GM21786 (cell line): ENCODE results near the gene POLR1C.
A peak's percentile ranks its signal among the peaks of the same experiment; 100 is the strongest.
"Not testable (repeated sequence)": the region's sequence is repeated elsewhere in the genome, so short reads cannot be mapped to it uniquely, and the experiment has no call there.

Source experiments
- ATAC-seq: cut with Tn5 transposase; IDR thresholded peaks from one replicate; pipeline ENCODE4 v1.9.1; 2021; ENCODE audit not compliant: unreplicated experiment

Gene POLR1C

DNA sequence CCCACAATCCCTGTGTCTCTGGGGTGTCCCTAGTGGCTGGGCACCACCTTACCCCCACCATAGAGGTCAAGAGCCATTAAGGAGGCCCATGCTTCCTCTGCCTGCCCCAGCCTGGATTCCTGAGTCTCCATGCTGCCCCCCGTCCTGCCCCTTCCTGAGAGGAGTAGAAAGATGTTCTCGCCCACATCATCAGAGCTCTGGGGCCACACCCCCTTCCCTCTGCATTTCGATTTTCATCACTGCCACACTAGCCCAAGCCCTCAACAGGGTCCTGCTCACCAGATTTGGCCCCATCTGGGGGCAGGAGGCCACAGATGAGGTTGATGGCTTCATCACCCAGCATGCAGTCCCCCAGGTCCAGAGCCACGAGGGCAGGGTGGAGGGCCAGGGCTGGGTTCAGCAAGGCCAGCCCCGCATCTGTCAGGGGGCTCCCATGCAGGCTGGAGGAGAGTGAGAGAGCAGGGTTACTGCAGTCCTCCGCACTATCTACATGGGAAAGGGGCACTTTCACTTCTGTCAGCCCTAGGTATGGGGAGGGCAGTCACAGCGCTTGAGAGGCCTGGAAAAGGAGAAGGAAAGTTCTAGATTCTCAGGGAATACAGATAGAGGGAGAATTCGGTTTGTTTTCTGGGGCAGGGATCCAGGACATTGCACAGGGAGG is 8.3 kb upstream of the POLR1C start:
- ATAC-seq = no peak

- ATAC-seq = no peak
Observed at GRCh38 chr6:43509142-43509983, 7.5 kb upstream of the POLR1C start.

- ATAC-seq = peak; percentile 51
Observed at GRCh38 chr6:43509984-43510826, 6.7 kb upstream of the POLR1C start, which contains the start of gene LRRC73. LRRC73 (minus strand) TSS chr6:43510346; CDS start chr6:43509785, 561 bp downstream.

- no peak for ATAC-seq
Observed at GRCh38 chr6:43510827-43511163, 6.1 kb upstream of the POLR1C start.

GRCh38 chr6:43511824-43512415 is 5.0 kb upstream of the POLR1C start:
- ATAC-seq = no peak

GRCh38 chr6:43515808-43516207 is 1.1 kb upstream of the POLR1C start:
- ATAC-seq = no peak

GRCh38 chr6:43516367-43516696 is 557 bp upstream of the POLR1C start:
- no peak for ATAC-seq

GRCh38 chr6:43517505-43518357 is 842 bp downstream of the POLR1C start:
- ATAC-seq = no peak

- ATAC-seq = no peak
Observed at GRCh38 chr6:43520097-43520496, 3.2 kb downstream of the POLR1C start.

DNA sequence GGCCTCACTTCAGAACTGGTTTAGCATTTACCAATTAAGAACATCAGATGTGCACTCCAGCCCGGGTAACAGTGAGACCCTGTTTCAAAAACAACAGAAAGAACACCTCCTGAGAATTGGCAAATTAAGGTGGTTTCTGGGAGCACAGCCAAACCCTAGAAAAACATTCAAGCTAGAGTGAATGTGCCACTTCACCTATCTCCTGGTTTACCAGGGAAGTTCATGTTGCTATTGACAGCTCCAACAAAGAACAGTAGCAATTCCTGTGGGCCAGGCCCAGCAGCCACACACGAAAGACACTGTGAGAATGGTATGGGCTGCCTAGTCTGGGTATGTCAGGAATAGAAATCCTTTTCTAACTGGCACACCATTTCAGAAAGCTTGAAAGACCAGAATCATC is 4.9 kb downstream of the POLR1C start:
- ATAC-seq = no peak

GRCh38 chr6:43522547-43523261 is 5.8 kb downstream of the POLR1C start:
- ATAC-seq = no peak

GRCh38 chr6:43523284-43523683 is 6.4 kb downstream of the POLR1C start:
- no peak for ATAC-seq

GRCh38 chr6:43524483-43524961 is 7.6 kb downstream of the POLR1C start:
- no peak for ATAC-seq

GRCh38 chr6:43532201-43532600 is 15.3 kb downstream of the POLR1C start:
- ATAC-seq = no peak

GRCh38 chr6:43538986-43539385 is 22.1 kb downstream of the POLR1C start:
- ATAC-seq = not testable (repeated sequence)

DNA sequence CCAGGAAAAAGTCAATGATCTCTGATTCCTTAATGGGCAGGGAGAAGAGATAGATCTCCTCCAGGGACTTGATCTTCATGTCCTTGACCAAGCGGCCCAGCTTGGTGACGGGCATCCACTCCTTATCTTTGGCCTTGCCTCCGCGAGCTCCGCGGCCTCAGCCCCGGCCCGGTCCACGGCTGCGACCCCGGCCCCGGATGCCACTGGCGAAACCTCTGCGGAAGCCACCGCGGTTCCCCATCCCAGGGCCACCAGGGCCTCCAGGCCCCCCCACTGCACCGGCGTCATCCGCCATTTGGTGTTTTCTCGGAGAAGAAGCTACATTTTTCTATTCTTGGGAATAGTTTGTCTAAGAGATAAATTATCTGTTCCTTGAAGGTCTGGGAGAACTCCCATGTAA is 22.5 kb downstream of the POLR1C start:
- ATAC-seq = not testable (repeated sequence)

DNA sequence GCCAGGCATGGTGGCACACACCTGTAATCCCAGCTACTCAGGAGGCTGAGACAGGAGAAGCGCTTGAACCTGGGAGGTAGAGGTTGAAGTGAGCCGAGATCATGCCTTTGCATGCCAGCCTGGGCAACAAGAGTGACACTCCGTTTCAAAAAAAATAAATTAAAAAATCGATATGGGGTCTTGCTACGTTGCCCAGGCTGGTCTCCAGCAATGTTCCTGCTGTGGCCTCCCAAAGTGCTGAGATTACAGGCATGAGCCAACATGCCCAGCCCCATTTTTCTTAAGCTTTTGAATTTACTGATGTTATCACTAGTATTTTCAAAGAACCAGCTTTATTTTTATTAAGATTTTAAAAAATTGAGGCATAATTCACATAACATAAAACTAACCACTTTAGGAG is 23.6 kb downstream of the POLR1C start:
- no peak for ATAC-seq

DNA sequence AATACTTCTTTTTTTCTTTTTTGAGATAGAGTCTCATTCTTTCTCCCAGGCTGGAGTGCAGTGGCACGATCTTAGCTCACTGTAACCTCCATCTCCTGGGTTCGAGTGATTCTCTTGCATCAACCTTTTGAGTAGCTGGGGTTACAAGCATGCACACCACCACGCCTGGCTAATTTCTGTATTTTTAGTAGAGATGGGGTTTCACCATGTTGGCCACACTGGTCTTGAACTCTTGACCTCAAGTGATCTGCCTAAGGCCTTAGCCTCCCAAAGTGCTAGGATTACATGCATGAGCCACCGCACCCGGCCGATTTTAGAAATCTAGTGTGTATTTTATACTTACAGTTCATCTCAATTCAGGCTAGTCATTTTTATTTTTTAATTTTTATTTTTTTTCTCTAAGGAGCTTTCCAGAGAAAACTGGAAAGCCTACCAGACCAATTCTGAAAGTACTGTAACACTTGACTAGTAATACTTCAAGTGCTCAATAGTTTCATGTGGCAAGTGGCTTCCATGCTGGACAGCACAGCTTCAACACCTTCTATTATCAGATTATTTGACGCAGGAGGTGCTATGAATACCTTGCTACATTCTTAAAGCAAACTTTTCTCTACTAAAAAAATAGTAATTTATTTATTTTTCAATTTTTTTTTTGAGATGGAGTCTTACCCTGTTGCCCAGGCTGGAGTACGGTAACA is 25.0 kb downstream of the POLR1C start:
- no peak for ATAC-seq

DNA sequence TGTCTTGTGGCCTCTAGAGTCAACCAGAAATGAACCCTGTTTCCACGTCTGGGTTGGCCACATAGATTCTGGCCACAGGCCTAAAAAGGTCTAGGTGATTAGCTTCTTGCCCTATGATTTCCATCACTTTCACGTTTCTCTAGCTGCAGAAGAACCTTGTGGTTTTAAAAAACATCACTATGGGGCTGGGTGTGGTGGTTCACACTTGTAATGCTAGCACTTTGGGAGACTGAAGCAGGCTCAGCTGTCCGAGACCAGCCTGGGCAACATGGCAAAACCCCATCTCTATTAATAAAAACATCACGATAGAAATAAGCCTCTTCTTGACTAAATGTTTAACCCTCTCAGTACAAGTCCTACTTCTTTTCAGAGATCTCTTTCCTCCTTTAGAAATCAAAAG is 27.6 kb downstream of the POLR1C start:
- no peak for ATAC-seq
